SU-DHL-6 (cell line): Measurements from ENCODE around the gene TNFRSF25.

Source experiments
- H2AFZ ChIP-seq: fragments of 200-600 bp; sonication (generic); 2 replicates; pipeline ENCODE4 v1.6.1; 2014; ENCODE audit warnings: low read depth, mild to moderate bottlenecking, moderate library complexity, mixed read lengths, antibody characterized with exemption, low read length; ENCODE audit not compliant: severe bottlenecking
- H3F3A ChIP-seq: fragments of 200-600 bp; shearing (Covaris generic); 2 replicates; pipeline ENCODE4 v1.6.0; 2016; ENCODE audit warnings: antibody characterized with exemption, mild to moderate bottlenecking; ENCODE audit not compliant: insufficient read depth
- H3K27ac ChIP-seq: fragments of 200-600 bp; sonication (generic); 2 replicates; pipeline ENCODE4 v1.5.1; 2016; ENCODE audit warnings: low read depth, mild to moderate bottlenecking, low read length, moderate library complexity, mixed read lengths
- H3K27me3 ChIP-seq: fragments of 200-600 bp; sonication (generic), shearing (Covaris generic); 2 replicates; pipeline ENCODE4 v1.6.0; 2014; ENCODE audit warnings: mild to moderate bottlenecking, low read length
- H3K36me3 ChIP-seq: fragments of 200-600 bp; sonication (generic); 2 replicates; pipeline ENCODE4 v1.6.1; 2014; ENCODE audit warnings: mild to moderate bottlenecking, low read length, mixed read lengths
- H3K4me2 ChIP-seq: fragments of 300-600, 200-600 bp; shearing (Covaris generic), sonication (generic); 2 replicates; pipeline ENCODE4 v1.6.0; 2014; ENCODE audit warnings: low read length, low read depth, mild to moderate bottlenecking; ENCODE audit not compliant: poor library complexity, severe bottlenecking
- H3K4me3 ChIP-seq: fragments of 200-600 bp; sonication (generic); 2 replicates; pipeline ENCODE4 v1.5.1; 2014; ENCODE audit warnings: antibody characterized with exemption, low read length, mild to moderate bottlenecking, mixed read lengths; ENCODE audit not compliant: insufficient read depth, poor library complexity, severe bottlenecking
- H3K79me2 ChIP-seq: fragments of 200-600 bp; sonication (generic); 2 replicates; pipeline ENCODE4 v1.6.1; 2014; ENCODE audit warnings: mild to moderate bottlenecking, low read length, moderate library complexity; ENCODE audit not compliant: insufficient read depth
- H3K9ac ChIP-seq: fragments of 200-600 bp; sonication (generic); 2 replicates; pipeline ENCODE4 v1.7.0; 2014; ENCODE audit warnings: mild to moderate bottlenecking, low read length
- H3K9me2 ChIP-seq: fragments of 200-600 bp; sonication (generic); replicated peaks from 2 replicates; pipeline ENCODE4 v1.6.1; 2014; ENCODE audit warnings: low read length; ENCODE audit not compliant: insufficient read depth
- H3K9me3 ChIP-seq: fragments of 200-600 bp; sonication (generic); 2 replicates; pipeline ENCODE4 v1.6.1; 2014; ENCODE audit warnings: low read length, mixed read lengths; ENCODE audit not compliant: insufficient read depth
- H4K20me1 ChIP-seq: fragments of 200-600 bp; sonication (generic); 2 replicates; pipeline ENCODE4 v1.6.1; 2014; ENCODE audit warnings: low read depth, mild to moderate bottlenecking, antibody characterized with exemption, low read length, moderate library complexity, mixed read lengths
- CTCF ChIP-seq: fragments of 200-600 bp; sonication (generic); IDR thresholded peaks from one replicate; pipeline ENCODE4 v1.5.1; 2017; ENCODE audit warnings: antibody characterized with exemption, mild to moderate bottlenecking, low read length, moderate library complexity; ENCODE audit not compliant: insufficient read depth, poor library complexity, severe bottlenecking
- EZH2phosphoT487 ChIP-seq: fragments of 200-600 bp; sonication (generic), shearing (Covaris generic); conservative IDR thresholded peaks from 2 replicates; pipeline ENCODE4 v1.6.1; 2018; ENCODE audit warnings: mild to moderate bottlenecking, antibody characterized with exemption, low read length, moderate library complexity, mixed read lengths

TNFRSF25 gene

GRCh38 chr1:6464514-6464836 lies 1.5 kb downstream of the TNFRSF25 start:
- no peak overlapping the region for H3K27ac ChIP-seq
- TF ChIP-seq CTCF: no peak
- no peak for TF ChIP-seq EZH2phosphoT487
- H3K27me3 ChIP-seq: no peaks in the 10 kb centered on the region
- H3K9me3 ChIP-seq: no peaks in the 10 kb centered on the region
- no peak overlapping the region for H3K4me2 ChIP-seq
- H4K20me1 ChIP-seq: no peaks in the 10 kb centered on the region
- no peaks in the 10 kb centered on the region for H3K79me2 ChIP-seq
- H3K9ac ChIP-seq: no peak overlapping the region
- no peaks in the 10 kb centered on the region for H3K36me3 ChIP-seq
- no peak overlapping the region for H3K4me3 ChIP-seq
- H3F3A ChIP-seq: no peaks in the 10 kb centered on the region
- H2AFZ ChIP-seq: no peak overlapping the region
- no peaks in the 10 kb centered on the region for H3K9me2 ChIP-seq

- H3K4me2 ChIP-seq: no peak overlapping the region
- no peaks in the 10 kb centered on the region for H3F3A ChIP-seq
- no peaks in the 10 kb centered on the region for H3K27me3 ChIP-seq
- no peak for TF ChIP-seq CTCF
- no peak for TF ChIP-seq EZH2phosphoT487
- no peaks in the 10 kb centered on the region for H3K9me3 ChIP-seq
- H3K9ac ChIP-seq: no peak overlapping the region
- no peaks in the 10 kb centered on the region for H3K9me2 ChIP-seq
- no peak overlapping the region for H3K27ac ChIP-seq
- no peaks in the 10 kb centered on the region for H4K20me1 ChIP-seq
- no peaks in the 10 kb centered on the region for H3K79me2 ChIP-seq
- H3K36me3 ChIP-seq: no peaks in the 10 kb centered on the region
- H3K4me3 ChIP-seq: no peak overlapping the region
- H2AFZ ChIP-seq: no peak overlapping the region
Observed at GRCh38 chr1:6463120-6463412, 2.9 kb downstream of the TNFRSF25 start.

GRCh38 chr1:6462412-6463119 lies 3.4 kb downstream of the TNFRSF25 start:
- Histone ChIP-seq H3K4me2 (no peak overlapping the region), H3K9me3 (no peaks in the 10 kb centered on the region), H4K20me1 (no peaks in the 10 kb centered on the region), H3K36me3 (no peaks in the 10 kb centered on the region), H2AFZ (no peak overlapping the region), H3K4me3 (no peak overlapping the region), H3K9ac (no peak overlapping the region), H3K27ac (no peak overlapping the region), H3K27me3 (no peaks in the 10 kb centered on the region), H3K79me2 (no peaks in the 10 kb centered on the region), H3F3A (no peaks in the 10 kb centered on the region), H3K9me2 (no peaks in the 10 kb centered on the region)
- TF ChIP-seq EZH2phosphoT487 (no peak), CTCF (no peak)
